ENCODE data around the gene TMEM115. TPM values are rescaled to one million over a fixed set of nuclear protein-coding genes. Genes with fewer than 3 reads are reported as not detected.

TMEM115 gene
- total and polyA plus RNA-seq, 9 of the 15 experiments (the other 6 are each of a cell fraction or from before 2014, with no cell fraction given), result 1.6 to 26.9 (median 14.1) TPM

- TF ChIP-seq NRF1 (conservative IDR thresholded peaks at IDR 0.05 in 1 of 2, IDR thresholded peaks at IDR 0.05 in 1 of 2) (peak; percentile 95 to 96), E2F1 (CRISPR knock-in tag; IDR thresholded peaks at IDR 0.05) (no peak), ZNF197 (CRISPR knock-in tag; IDR thresholded peaks at IDR 0.05; ENCODE audit: low read depth) (peak; percentile 80), ZNF318 (IDR thresholded peaks at IDR 0.05; ENCODE audit: borderline replicate concordance in 1 of 2, low read depth in 1 of 2) (no peak), EP400 (IDR thresholded peaks at IDR 0.05) (peak; percentile 37; the same call in 1 of the 2 replicates), ZNF232 (CRISPR knock-in tag; IDR thresholded peaks at IDR 0.05) (no peak), ZNF263 (CRISPR knock-in tag; IDR thresholded peaks at IDR 0.05; ENCODE audit: borderline replicate concordance) (no peak), SRSF7 (optimal IDR thresholded peaks at IDR 0.05; ENCODE audit: low read depth, low read length) (no peak), FOXK1 (CRISPR knock-in tag; IDR thresholded peaks at IDR 0.05; ENCODE audit: borderline replicate concordance) (no peak), ARID4B (CRISPR knock-in tag; IDR thresholded peaks at IDR 0.05) (no peak), SMAD4 (CRISPR knock-in tag; conservative IDR thresholded peaks at IDR 0.05) (no peak), GABPB2 (CRISPR knock-in tag; conservative IDR thresholded peaks at IDR 0.05) (no peak), SOX6 (IDR thresholded peaks at IDR 0.05) (no peak)
These were observed at the start of gene TMEM115 (continued) for GRCh38 chr3:50358911-50359759.
